Muscle layer of duodenum (tissue), 2 donors: ENCODE results near the gene LRP10.

ENCODE experiments used
- H3K27ac ChIP-seq: one replicate; pipeline ENCODE4 v1.7.0; 2013; ENCODE audit warnings: mild to moderate bottlenecking, low read length
- H3K27me3 ChIP-seq: one replicate; pipeline ENCODE4 v1.7.0; 2013; ENCODE audit warnings: low read depth, mild to moderate bottlenecking, control low read depth, low read length
- H3K36me3 ChIP-seq, 2 donors: one replicate each; pipeline ENCODE4 v1.7.0; 2013; ENCODE audit warnings: low read length in 2 of 2, control low read depth in 1 of 2, mild to moderate bottlenecking in 1 of 2; ENCODE audit not compliant: insufficient read depth in 2 of 2, control insufficient read depth in 1 of 2
- H3K4me1 ChIP-seq, 2 donors: one replicate each; pipeline ENCODE4 v1.7.0; 2013; ENCODE audit warnings: low read length in 2 of 2, mild to moderate bottlenecking in 2 of 2, control low read depth in 1 of 2, moderate library complexity in 1 of 2; ENCODE audit not compliant: insufficient read depth in 2 of 2, control insufficient read depth in 1 of 2
- H3K4me3 ChIP-seq, 2 donors: one replicate each; pipeline ENCODE4 v1.7.0; 2013; ENCODE audit warnings: low read length in 2 of 2, low read depth in 1 of 2, mild to moderate bottlenecking in 1 of 2
- H3K9me3 ChIP-seq, 2 donors: one replicate each; pipeline ENCODE4 v1.7.0; 2013; ENCODE audit warnings: low read length in 2 of 2, control low read depth in 1 of 2, mild to moderate bottlenecking in 1 of 2; ENCODE audit not compliant: control insufficient read depth in 1 of 2
- donor health status: healthy.

LRP10 gene

GRCh38 chr14:22895402-22895801, 23.9 kb downstream of the LRP10 start:
- H3K36me3 ChIP-seq, result peaks cover 0 to 4% of the 10 kb centered on the region in 2 donors
- H3K4me3 ChIP-seq, result no peak overlapping the region
- H3K27me3 ChIP-seq, result no peaks in the 10 kb centered on the region
- H3K4me1 ChIP-seq, result peaks cover 0 to 5% of the 10 kb centered on the region in 2 donors
- no peaks in the 10 kb centered on the region for H3K9me3 ChIP-seq
- H3K27ac ChIP-seq, result no peak overlapping the region

GRCh38 chr14:22896356-22896755, 24.8 kb downstream of the LRP10 start:
- no peak overlapping the region for H3K4me3 ChIP-seq
- H3K4me1 ChIP-seq, result peaks cover 0 to 5% of the 10 kb centered on the region in 2 donors
- no peaks in the 10 kb centered on the region for H3K9me3 ChIP-seq
- no peaks in the 10 kb centered on the region for H3K27me3 ChIP-seq
- H3K27ac ChIP-seq, result no peak overlapping the region
- peaks cover 7 to 10% of the 10 kb centered on the region in 2 donors for H3K36me3 ChIP-seq

GRCh38 chr14:22896760-22897159, 25.2 kb downstream of the LRP10 start:
- H3K9me3 ChIP-seq, result no peaks in the 10 kb centered on the region
- no peaks in the 10 kb centered on the region for H3K27me3 ChIP-seq
- no peak overlapping the region for H3K27ac ChIP-seq
- peaks cover 0 to 5% of the 10 kb centered on the region in 2 donors for H3K4me1 ChIP-seq
- H3K4me3 ChIP-seq, result no peak overlapping the region
- H3K36me3 ChIP-seq, result peaks cover 11 to 14% of the 10 kb centered on the region in 2 donors

GRCh38 chr14:22897357-22897756, 25.8 kb downstream of the LRP10 start:
- no peaks in the 10 kb centered on the region for H3K27me3 ChIP-seq
- H3K4me1 ChIP-seq, result peaks cover 0 to 5% of the 10 kb centered on the region in 2 donors
- no peaks in the 10 kb centered on the region for H3K9me3 ChIP-seq
- peaks cover 17 to 19% of the 10 kb centered on the region in 2 donors for H3K36me3 ChIP-seq
- H3K4me3 ChIP-seq, result no peak overlapping the region
- no peak overlapping the region for H3K27ac ChIP-seq

GRCh38 chr14:22898302-22899090, 27.0 kb downstream of the LRP10 start:
- Histone ChIP-seq H3K36me3 (peaks cover 27 to 28% of the 10 kb centered on the region in 2 donors), H3K4me1 (peaks cover 0 to 5% of the 10 kb centered on the region in 2 donors), H3K4me3 (no peak overlapping the region), H3K27me3 (no peaks in the 10 kb centered on the region), H3K9me3 (no peaks in the 10 kb centered on the region), H3K27ac (no peak overlapping the region)

- Histone ChIP-seq H3K36me3 (peaks cover 40 to 45% of the 10 kb centered on the region in 2 donors), H3K27me3 (no peaks in the 10 kb centered on the region), H3K4me1 (peaks cover 0 to 5% of the 10 kb centered on the region in 2 donors), H3K9me3 (no peaks in the 10 kb centered on the region), H3K4me3 (no peak overlapping the region), H3K27ac (peak overlapping the region; percentile 59)
Measured at GRCh38 chr14:22900081-22900799, 28.7 kb downstream of the LRP10 start.

GRCh38 chr14:22901799-22902198, 30.3 kb downstream of the LRP10 start:
- Histone ChIP-seq H3K27me3 (no peaks in the 10 kb centered on the region), H3K4me1 (peaks cover 0 to 5% of the 10 kb centered on the region in 2 donors), H3K9me3 (no peaks in the 10 kb centered on the region), H3K4me3 (no peak overlapping the region), H3K36me3 (peaks cover 53 to 61% of the 10 kb centered on the region in 2 donors), H3K27ac (no peak overlapping the region)

GRCh38 chr14:22903742-22904087, 32.2 kb downstream of the LRP10 start:
- Histone ChIP-seq H3K36me3 (peaks cover 56 to 78% of the 10 kb centered on the region in 2 donors), H3K27ac (no peak overlapping the region), H3K9me3 (no peaks in the 10 kb centered on the region), H3K4me3 (no peak overlapping the region), H3K27me3 (no peaks in the 10 kb centered on the region), H3K4me1 (peaks cover 0 to 3% of the 10 kb centered on the region in 2 donors)

GRCh38 chr14:22905627-22906026, 34.1 kb downstream of the LRP10 start:
- Histone ChIP-seq H3K9me3 (no peaks in the 10 kb centered on the region), H3K27me3 (no peaks in the 10 kb centered on the region), H3K4me1 (no peaks in the 10 kb centered on the region), H3K27ac (no peak overlapping the region), H3K36me3 (peaks cover 65 to 90% of the 10 kb centered on the region in 2 donors), H3K4me3 (no peak overlapping the region)

- Histone ChIP-seq H3K9me3 (no peaks in the 10 kb centered on the region), H3K36me3 (peaks cover 64 to 89% of the 10 kb centered on the region in 2 donors), H3K4me1 (no peaks in the 10 kb centered on the region), H3K4me3 (no peak overlapping the region), H3K27me3 (no peaks in the 10 kb centered on the region), H3K27ac (no peak overlapping the region)
Measured at GRCh38 chr14:22906073-22906472, 34.5 kb downstream of the LRP10 start.

- no peaks in the 10 kb centered on the region for H3K9me3 ChIP-seq
- H3K36me3 ChIP-seq, result peaks cover 53 to 81% of the 10 kb centered on the region in 2 donors
- H3K27ac ChIP-seq, result no peak overlapping the region
- H3K27me3 ChIP-seq, result no peaks in the 10 kb centered on the region
- no peak overlapping the region for H3K4me3 ChIP-seq
- peaks cover 0 to 6% of the 10 kb centered on the region in 2 donors for H3K4me1 ChIP-seq
Measured at GRCh38 chr14:22907429-22907828, 35.9 kb downstream of the LRP10 start.
